Mesenchymal stem cell (in vitro differentiated cells and primary cell): Measurements from ENCODE around the gene HDAC4.

Experiments used
- DNase-seq: peaks from one replicate; pipeline ENCODE4 v3.0.0-alpha.2; 2013
- H2AFZ ChIP-seq: one replicate; pipeline ENCODE4 v1.6.1; 2013; ENCODE audit warnings: low read depth, mild to moderate bottlenecking, control low read depth, inconsistent platforms, low read length, moderate library complexity
- H2AK5ac ChIP-seq: 2 replicates; pipeline ENCODE4 v1.6.1; 2013; ENCODE audit warnings: low read length, moderate library complexity, mild to moderate bottlenecking, inconsistent platforms; ENCODE audit not compliant: severe bottlenecking
- H2BK120ac ChIP-seq: one replicate; pipeline ENCODE4 v1.6.1; 2013; ENCODE audit warnings: low read depth, mild to moderate bottlenecking, inconsistent platforms, low read length, moderate library complexity
- H2BK12ac ChIP-seq, 2 experiments: one replicate each; pipeline ENCODE4 v1.6.1; 2013; ENCODE audit warnings: inconsistent platforms in 2 of 2, low read length in 2 of 2, mild to moderate bottlenecking in 2 of 2, moderate library complexity in 2 of 2, control low read depth in 1 of 2
- H2BK15ac ChIP-seq: one replicate; pipeline ENCODE4 v1.6.1; 2013; ENCODE audit warnings: mild to moderate bottlenecking, low read depth, inconsistent platforms; ENCODE audit not compliant: poor library complexity, severe bottlenecking
- H2BK5ac ChIP-seq: 2 replicates; pipeline ENCODE4 v1.6.1; 2013; ENCODE audit warnings: low read depth, mild to moderate bottlenecking, low read length, control low read depth, inconsistent platforms; ENCODE audit not compliant: poor library complexity, severe bottlenecking
- H3K14ac ChIP-seq, 2 experiments: one replicate each; pipeline ENCODE4 v1.6.1; 2013; ENCODE audit warnings: inconsistent platforms in 2 of 2, low read length in 2 of 2, control low read depth in 1 of 2, mild to moderate bottlenecking in 1 of 2, moderate library complexity in 1 of 2
- H3K18ac ChIP-seq, 2 experiments: one replicate each; pipeline ENCODE4 v1.6.1; 2013; ENCODE audit warnings: inconsistent platforms in 2 of 2, low read length in 2 of 2, control low read depth in 1 of 2, low read depth in 1 of 2, mild to moderate bottlenecking in 1 of 2
- H3K23ac ChIP-seq, 2 experiments: one replicate each; pipeline ENCODE4 v1.6.1; 2013; ENCODE audit warnings: inconsistent platforms in 2 of 2, low read length in 2 of 2, mild to moderate bottlenecking in 2 of 2, moderate library complexity in 2 of 2, control low read depth in 1 of 2
- H3K27ac ChIP-seq: 2 replicates; pipeline ENCODE4 v1.5.1; 2013; ENCODE audit warnings: mild to moderate bottlenecking, moderate library complexity, low read length, control low read depth, inconsistent platforms; ENCODE audit not compliant: poor library complexity, severe bottlenecking
- H3K27me3 ChIP-seq, 2 experiments: 2 replicates each; pipeline versions ENCODE4 v1.6.1 to v1.7.0; 2013; ENCODE audit warnings: low read length in 2 of 2, mild to moderate bottlenecking in 2 of 2, moderate library complexity in 2 of 2, control low read depth in 1 of 2, inconsistent platforms in 1 of 2; ENCODE audit not compliant: control insufficient read depth in 1 of 2, insufficient read depth in 1 of 2
- H3K36me3 ChIP-seq, 2 experiments: 2 replicates each; pipeline versions ENCODE4 v1.6.1 to v1.7.0; 2013; ENCODE audit warnings: low read length in 2 of 2, control low read depth in 1 of 2, inconsistent platforms in 1 of 2, low read depth in 1 of 2, mild to moderate bottlenecking in 1 of 2; ENCODE audit not compliant: insufficient read depth in 2 of 2, control insufficient read depth in 1 of 2
- H3K4ac ChIP-seq, 2 experiments: one replicate each; pipeline ENCODE4 v1.6.1; 2013; ENCODE audit warnings: inconsistent platforms in 2 of 2, low read length in 2 of 2, mild to moderate bottlenecking in 2 of 2, moderate library complexity in 2 of 2, control low read depth in 1 of 2, low read depth in 1 of 2
- H3K4me1 ChIP-seq: 2 replicates; pipeline ENCODE4 v1.6.1; 2013; ENCODE audit warnings: low read depth, low read length, control low read depth; ENCODE audit not compliant: control insufficient read depth, insufficient read depth
- H3K4me2 ChIP-seq: 2 replicates; pipeline ENCODE4 v1.6.1; 2013; ENCODE audit warnings: low read length, mild to moderate bottlenecking, inconsistent platforms; ENCODE audit not compliant: poor library complexity, severe bottlenecking
- H3K4me3 ChIP-seq, 2 experiments: 2 replicates each; pipeline versions ENCODE4 v1.5.1 to v1.7.0; 2013; ENCODE audit warnings: low read length in 2 of 2, mild to moderate bottlenecking in 2 of 2, control low read depth in 1 of 2, low read depth in 1 of 2; ENCODE audit not compliant: insufficient read depth in 1 of 2
- H3K79me1 ChIP-seq: replicated peaks from 2 replicates; pipeline ENCODE4 v1.6.1; 2013; ENCODE audit warnings: mild to moderate bottlenecking, control low read depth, low read length, inconsistent platforms; ENCODE audit not compliant: poor library complexity, severe bottlenecking
- H3K9ac ChIP-seq: 2 replicates; pipeline ENCODE4 v1.7.0; 2013; ENCODE audit warnings: mild to moderate bottlenecking, low read length, moderate library complexity
- H3K9me3 ChIP-seq: 2 replicates; pipeline ENCODE4 v1.7.0; 2013; ENCODE audit warnings: mild to moderate bottlenecking, low read length; ENCODE audit not compliant: control insufficient read depth
- H4K8ac ChIP-seq: one replicate; pipeline ENCODE4 v1.6.1; 2013; ENCODE audit warnings: inconsistent platforms, mild to moderate bottlenecking, low read length, moderate library complexity
- H4K91ac ChIP-seq: one replicate; pipeline ENCODE4 v1.6.1; 2013; ENCODE audit warnings: mild to moderate bottlenecking, low read length, inconsistent platforms
- WGBS: methylation state at CpG from one replicate; pipeline ENCODE4 v1.1.7; 2013; ENCODE audit warnings: mixed read lengths; 5-methylcytosine and 5-hydroxymethylcytosine counted together

The HDAC4 gene

GRCh38 chr2:239387811-239388210, 13.0 kb downstream of the HDAC4 start:
- H3K9ac ChIP-seq, result no peak overlapping the region
- no peak overlapping the region for H2AK5ac ChIP-seq
- H3K36me3 ChIP-seq, result peaks cover 0 to 68% of the 10 kb centered on the region in 2 experiments
- no peaks in the 10 kb centered on the region for H3K9me3 ChIP-seq
- H4K91ac ChIP-seq, result no peak overlapping the region
- H3K27me3 ChIP-seq, result no peaks in the 10 kb centered on the region
- no peak overlapping the region for H4K8ac ChIP-seq
- no peak for DNase-seq
- H3K4ac ChIP-seq, result no peak overlapping the region
- no peak overlapping the region for H3K4me2 ChIP-seq
- 98% methylated on average over 17 of the region's 17 CpGs for WGBS
- no peak overlapping the region for H3K4me3 ChIP-seq
- H2BK5ac ChIP-seq, result no peak overlapping the region
- no peak overlapping the region for H2BK120ac ChIP-seq
- H2BK15ac ChIP-seq, result no peak overlapping the region
- peak overlapping the region in 1 of 2 experiments; percentile 64 for H3K14ac ChIP-seq
- no peak overlapping the region for H2BK12ac ChIP-seq
- H3K23ac ChIP-seq, result no peak overlapping the region
- H3K4me1 ChIP-seq, result peaks cover 19% of the 10 kb centered on the region
- H3K18ac ChIP-seq, result no peak overlapping the region
- H2AFZ ChIP-seq, result no peak overlapping the region
- peaks cover 75% of the 10 kb centered on the region for H3K79me1 ChIP-seq
- H3K27ac ChIP-seq, result no peak overlapping the region

GRCh38 chr2:239386872-239387445, 13.9 kb downstream of the HDAC4 start:
- H2BK15ac ChIP-seq, result no peak overlapping the region
- peaks cover 12% of the 10 kb centered on the region for H3K4me1 ChIP-seq
- 98% methylated on average over 22 of the region's 22 CpGs for WGBS
- H3K4me3 ChIP-seq, result no peak overlapping the region
- H3K36me3 ChIP-seq, result peaks cover 0 to 67% of the 10 kb centered on the region in 2 experiments
- H3K18ac ChIP-seq, result no peak overlapping the region
- no peak overlapping the region for H4K91ac ChIP-seq
- H2BK12ac ChIP-seq, result no peak overlapping the region
- no peak overlapping the region for H2AK5ac ChIP-seq
- H3K14ac ChIP-seq, result no peak overlapping the region
- no peak overlapping the region for H3K4me2 ChIP-seq
- H2AFZ ChIP-seq, result no peak overlapping the region
- no peaks in the 10 kb centered on the region for H3K27me3 ChIP-seq
- H3K27ac ChIP-seq, result no peak overlapping the region
- no peak overlapping the region for H3K23ac ChIP-seq
- H4K8ac ChIP-seq, result no peak overlapping the region
- H3K9me3 ChIP-seq, result no peaks in the 10 kb centered on the region
- no peak for DNase-seq
- H3K9ac ChIP-seq, result no peak overlapping the region
- peaks cover 72% of the 10 kb centered on the region for H3K79me1 ChIP-seq
- no peak overlapping the region for H2BK5ac ChIP-seq
- H3K4ac ChIP-seq, result no peak overlapping the region
- H2BK120ac ChIP-seq, result no peak overlapping the region

DNA sequence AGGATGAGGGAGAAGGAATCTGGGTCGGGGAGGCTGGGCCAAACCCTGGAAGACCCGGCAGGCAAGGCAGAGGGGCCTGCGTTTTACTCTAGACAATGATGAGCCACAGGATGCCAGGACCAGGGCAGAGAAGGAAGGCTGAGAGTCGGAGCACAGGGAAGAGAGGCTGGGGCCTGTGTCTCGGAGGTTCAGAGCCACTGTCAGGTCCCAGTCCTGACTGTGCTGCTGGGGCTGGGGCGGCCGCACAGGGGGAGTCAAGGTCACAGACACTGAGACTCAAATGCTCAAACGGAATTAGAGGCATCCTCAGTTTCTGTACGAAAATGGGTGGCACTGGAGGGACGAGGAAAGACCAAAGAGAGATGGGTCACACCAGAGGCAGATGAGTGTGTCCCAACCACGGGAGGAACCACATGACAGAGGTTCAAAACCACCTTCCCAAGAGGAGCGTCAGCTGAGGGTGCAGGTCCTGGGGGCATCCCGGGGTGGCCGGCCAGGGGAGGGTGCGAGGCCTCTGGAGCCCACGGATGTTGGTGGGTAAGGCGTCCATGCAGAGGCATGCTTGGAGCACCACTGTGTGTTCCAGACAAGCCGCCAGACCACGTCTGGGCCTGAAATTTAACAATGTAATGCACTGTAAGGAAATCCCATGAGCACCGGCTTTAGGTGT, 14.7 kb downstream of the HDAC4 start:
- 97% methylated on average over 20 of the region's 20 CpGs for WGBS
- Histone ChIP-seq H2BK5ac (no peak overlapping the region), H2BK15ac (no peak overlapping the region), H3K9ac (no peak overlapping the region), H3K18ac (no peak overlapping the region), H3K79me1 (peaks cover 71% of the 10 kb centered on the region), H3K4me2 (no peak overlapping the region), H2BK12ac (no peak overlapping the region), H4K8ac (no peak overlapping the region), H2AK5ac (no peak overlapping the region), H3K4me1 (peaks cover 12% of the 10 kb centered on the region), H3K27me3 (no peaks in the 10 kb centered on the region), H3K4ac (no peak overlapping the region), H3K27ac (no peak overlapping the region), H3K4me3 (no peak overlapping the region), H2BK120ac (no peak overlapping the region), H3K23ac (no peak overlapping the region), H4K91ac (no peak overlapping the region), H3K14ac (no peak overlapping the region), H3K9me3 (no peaks in the 10 kb centered on the region), H3K36me3 (peaks cover 0 to 61% of the 10 kb centered on the region in 2 experiments), H2AFZ (no peak overlapping the region)
- no peak for DNase-seq

DNA sequence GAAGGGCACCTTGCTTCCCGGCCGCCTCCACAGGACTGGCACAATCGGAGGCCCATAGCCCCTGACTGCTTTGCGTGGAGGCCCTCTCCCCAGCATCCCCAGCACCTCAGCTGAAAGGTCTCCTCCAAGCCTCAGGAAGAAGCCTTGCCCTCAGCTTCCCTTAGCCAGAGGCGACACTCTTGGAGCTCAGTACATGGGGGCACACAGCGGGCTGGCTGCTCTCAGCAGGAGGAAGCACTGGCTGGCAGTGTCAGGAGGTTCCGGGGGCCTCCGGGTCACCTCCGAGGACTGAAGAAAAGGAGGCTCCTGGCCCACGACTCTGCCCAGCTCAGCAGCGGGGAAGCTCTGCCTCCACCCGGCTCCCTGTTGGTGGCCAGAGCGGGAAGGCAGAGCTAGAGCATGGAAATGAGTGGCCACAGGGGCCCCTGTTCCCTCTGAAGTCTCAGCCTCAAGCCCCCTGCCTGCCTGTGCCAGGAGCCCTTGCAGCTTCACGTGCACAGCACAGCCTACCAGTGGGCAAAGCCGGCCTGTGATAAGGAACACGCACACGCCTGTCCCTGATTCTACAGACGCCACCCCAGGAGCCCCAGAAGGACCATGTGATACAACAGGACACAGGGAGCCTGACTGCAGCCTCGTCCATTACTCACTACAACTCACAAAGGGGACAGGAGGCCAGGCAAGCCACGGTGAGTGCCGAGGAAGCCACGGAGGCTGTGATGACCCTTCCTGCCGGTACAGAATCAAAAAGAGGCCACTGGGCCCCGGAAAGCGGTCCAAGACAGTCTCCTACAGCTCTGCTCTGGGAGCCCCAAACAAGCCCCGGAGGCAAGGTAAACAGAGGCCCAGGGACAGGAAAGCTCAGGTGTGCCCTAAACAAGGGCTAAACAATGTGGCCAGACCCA, 15.5 kb downstream of the HDAC4 start:
- Histone ChIP-seq H3K14ac (no peak overlapping the region), H4K91ac (no peak overlapping the region), H3K27me3 (no peaks in the 10 kb centered on the region), H3K4ac (no peak overlapping the region), H2AFZ (no peak overlapping the region), H3K4me2 (no peak overlapping the region), H3K79me1 (peaks cover 68% of the 10 kb centered on the region), H3K36me3 (peaks cover 0 to 58% of the 10 kb centered on the region in 2 experiments), H2BK12ac (no peak overlapping the region), H3K27ac (no peak overlapping the region), H3K9ac (no peak overlapping the region), H3K4me3 (no peak overlapping the region), H3K4me1 (peaks cover 9% of the 10 kb centered on the region), H4K8ac (no peak overlapping the region), H2BK5ac (no peak overlapping the region), H3K18ac (no peak overlapping the region), H3K23ac (no peak overlapping the region), H3K9me3 (no peaks in the 10 kb centered on the region), H2BK120ac (no peak overlapping the region), H2BK15ac (no peak overlapping the region), H2AK5ac (no peak overlapping the region)
- no peak for DNase-seq
- 96% methylated on average over 26 of the region's 26 CpGs for WGBS
